Esophagus muscularis mucosa (tissue), 4 donors: ENCODE data around the gene CGB7. TPM values are rescaled to one million over a fixed set of nuclear protein-coding genes. Genes with fewer than 3 reads are reported as not detected.
A peak's percentile ranks its signal among the peaks of the same experiment; 100 is the strongest.

ENCODE experiments used
- DNase-seq: peaks from one replicate; pipeline ENCODE4 v3.0.0-alpha.2; 2017; ENCODE audit errors: extremely low spot score
- H3K27ac ChIP-seq, 4 donors: fragments of 200-600 bp; sonication (generic); replicated peaks in 1 of 4; 1 replicate in 3 of 4; 2 replicates in 1 of 4; pipeline ENCODE4 v1.5.1; 2016 to 2019; ENCODE audit warnings: mild to moderate bottlenecking in 1 of 4
- H3K27me3 ChIP-seq, 4 donors: fragments of 200-600 bp; sonication (generic); one replicate each; pipeline versions ENCODE4 v1.5.1 to v1.6.0; 2016 to 2019
- H3K36me3 ChIP-seq, 4 donors: fragments of 200-600 bp; sonication (generic); one replicate each; pipeline ENCODE4 v1.5.1; 2016 to 2019
- H3K4me1 ChIP-seq, 4 donors: fragments of 200-600 bp; sonication (generic); one replicate each; pipeline ENCODE4 v1.5.1; 2016 to 2019
- H3K4me3 ChIP-seq, 4 donors: fragments of 200-600 bp; sonication (generic); 1 replicate in 2 of 4; 2 replicates in 2 of 4; pipeline ENCODE4 v1.5.1; 2016 to 2019; ENCODE audit warnings: mild to moderate bottlenecking in 4 of 4, moderate library complexity in 1 of 4
- H3K9me3 ChIP-seq, 4 donors: fragments of 200-600 bp; sonication (generic); 1 replicate in 3 of 4; 2 replicates in 1 of 4; pipeline ENCODE4 v1.5.1; 2016 to 2019
- CTCF ChIP-seq, 3 experiments: fragments of 200-600 bp in 2 of 3; fragments of 450-650 bp in 1 of 3; sonication (generic) in 2 of 3; IDR thresholded peaks; one replicate each; pipeline ENCODE4 v1.5.1; 2017 to 2019; ENCODE audit warnings: antibody characterized with exemption in 3 of 3, mild to moderate bottlenecking in 2 of 3, moderate library complexity in 1 of 3
- EP300 ChIP-seq: sonication (generic); formaldehyde crosslinking; IDR thresholded peaks from one replicate; pipeline ENCODE4 v1.6.1; 2017; ENCODE audit warnings: antibody characterized with exemption
- POLR2A ChIP-seq: fragments of 450-650 bp; IDR thresholded peaks from one replicate; pipeline ENCODE4 v1.6.1; 2017; ENCODE audit warnings: antibody characterized with exemption, moderate library complexity, mild to moderate bottlenecking, low read depth
- POLR2AphosphoS5 ChIP-seq, 2 donors: sonication (generic); formaldehyde crosslinking; IDR thresholded peaks; one replicate each; pipeline ENCODE4 v1.6.1; 2017; ENCODE audit warnings: antibody characterized with exemption in 2 of 2
- WGBS: methylation state at CpG from one replicate; pipeline ENCODE4 v1.1.5; 2018; 5-methylcytosine and 5-hydroxymethylcytosine counted together
- intact Hi-C: fragments of 100-400 bp; cut with DNase I; formaldehyde crosslinking; loops from one replicate; pipeline ENCODE4 v1.15.1; 2023
- total RNA-seq, 4 donors: library from RNA; depleted of rRNA; stranded (reverse); fragments of >200 nt; gene quantifications; one replicate each; pipeline versions ENCODE4 v1.1.0 to v1.2.1, GENCODE V29; 2016

Gene CGB7
- total RNA-seq, 4 donors from 2014 or later, result not detected

GRCh38 chr19:49064768-49065611 lies 7.4 kb upstream of the CGB7 start, which contains the start of gene NTF4:
Gene NTF4, minus strand, starts transcription at chr19:49064818. Its CDS starts 2,821 bp downstream, at chr19:49061997.
- no peaks in the 10 kb centered on the region for H3K36me3 ChIP-seq
- no peak within 1 kb of the TSS for H3K27ac ChIP-seq
- peaks cover 8 to 14% (median 11%) of the 10 kb centered on the region in 4 donors for H3K4me1 ChIP-seq
- H3K4me3 ChIP-seq, result peak within 1 kb of the TSS; percentile 24 to 41 (median 28)
- peaks cover 0 to 99% (median 29%) of the 10 kb centered on the region in 4 donors for H3K27me3 ChIP-seq
- no peak for DNase-seq
- H3K9me3 ChIP-seq, result no peaks in the 10 kb centered on the region
- intact Hi-C loops, result no loop called here
- 16% methylated on average over 11 of the region's 53 CpGs for WGBS
- TF ChIP-seq POLR2AphosphoS5 (IDR thresholded peaks at IDR 0.05), result no peak

- TF ChIP-seq POLR2A (no peak), CTCF (IDR thresholded peaks at IDR 0.05) (no peak), EP300 (no peak)
- H3K36me3 ChIP-seq, result no peaks in the 10 kb centered on the region
- peaks cover 8 to 14% (median 11%) of the 10 kb centered on the region in 4 donors for H3K4me1 ChIP-seq
- H3K4me3 ChIP-seq, result no peak overlapping the region
- peaks cover 0 to 93% (median 27%) of the 10 kb centered on the region in 4 donors for H3K27me3 ChIP-seq
- no peak overlapping the region for H3K27ac ChIP-seq
- DNase-seq, result no peak
- intact Hi-C loops, result no loop called here
- H3K9me3 ChIP-seq, result no peaks in the 10 kb centered on the region
- WGBS, result 59% methylated on average over 9 of the region's 10 CpGs
Measured at GRCh38 chr19:49064029-49064629, 6.6 kb upstream of the CGB7 start.

DNA sequence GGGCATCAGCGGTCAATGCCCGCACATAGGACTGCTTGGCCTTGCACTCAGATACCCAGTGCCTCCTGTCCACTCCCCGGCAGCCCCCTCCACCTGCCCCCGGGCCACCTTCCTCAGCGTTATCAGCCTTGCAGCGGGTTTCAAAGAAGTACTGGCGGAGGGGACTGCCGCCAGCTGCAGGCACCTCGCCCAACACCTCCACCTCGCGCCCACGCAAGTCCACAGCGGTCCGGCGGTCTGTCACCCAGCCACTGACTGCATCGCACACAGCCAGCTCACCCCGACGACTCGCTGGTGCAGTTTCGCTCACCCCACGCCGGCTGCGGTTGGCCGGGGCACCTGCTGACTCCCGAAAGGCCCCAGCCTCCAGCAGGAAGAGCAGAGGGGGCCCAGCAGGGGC lies 3.9 kb upstream of the CGB7 start:
- intact Hi-C loops, result no loop called here
- no peak for DNase-seq
- H3K9me3 ChIP-seq, result no peaks in the 10 kb centered on the region
- H3K27ac ChIP-seq, result no peak overlapping the region
- TF ChIP-seq EP300, result no peak
- no peak for TF ChIP-seq POLR2A
- no peak for TF ChIP-seq POLR2AphosphoS5 (IDR thresholded peaks at IDR 0.05)
- no peak for TF ChIP-seq CTCF (IDR thresholded peaks at IDR 0.05)
- H3K4me1 ChIP-seq, result peaks cover 24 to 32% (median 29%) of the 10 kb centered on the region in 4 donors
- H3K27me3 ChIP-seq, result peaks cover 0 to 88% (median 27%) of the 10 kb centered on the region in 4 donors
- H3K36me3 ChIP-seq, result no peaks in the 10 kb centered on the region
- 66% methylated on average over 24 of the region's 25 CpGs for WGBS
- H3K4me3 ChIP-seq, result no peak overlapping the region

DNA sequence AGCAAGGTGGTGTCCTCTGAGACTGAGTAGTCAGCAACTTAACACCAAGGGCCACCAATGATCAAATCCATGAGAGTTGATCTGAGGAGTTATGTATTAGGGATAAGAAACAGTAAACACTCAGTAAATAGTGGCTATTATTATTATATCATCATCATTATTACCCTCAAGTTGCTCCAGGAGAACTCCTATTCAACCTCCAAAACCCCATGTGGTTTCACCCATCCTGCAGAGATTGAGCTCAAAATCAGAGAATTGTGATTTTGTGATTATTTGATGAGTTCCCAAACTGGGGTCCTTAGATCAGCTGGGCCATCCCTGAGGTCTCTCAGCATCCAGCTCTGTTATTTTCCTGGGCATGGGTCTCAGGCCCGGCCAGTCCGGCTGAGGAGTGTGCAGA lies 3.5 kb upstream of the CGB7 start:
- no peaks in the 10 kb centered on the region for H3K9me3 ChIP-seq
- H3K36me3 ChIP-seq, result no peaks in the 10 kb centered on the region
- no peak for TF ChIP-seq POLR2A
- no peak for TF ChIP-seq POLR2AphosphoS5 (IDR thresholded peaks at IDR 0.05)
- no peak for TF ChIP-seq EP300
- TF ChIP-seq CTCF (IDR thresholded peaks at IDR 0.05), result no peak
- H3K27me3 ChIP-seq, result peaks cover 0 to 83% (median 25%) of the 10 kb centered on the region in 4 donors
- H3K4me1 ChIP-seq, result peaks cover 24 to 37% (median 33%) of the 10 kb centered on the region in 4 donors
- H3K4me3 ChIP-seq, result no peak overlapping the region
- H3K27ac ChIP-seq, result no peak overlapping the region
- intact Hi-C loops, result no loop called here
- WGBS, result 90% methylated on average over 2 of the region's 2 CpGs
- no peak for DNase-seq

DNA sequence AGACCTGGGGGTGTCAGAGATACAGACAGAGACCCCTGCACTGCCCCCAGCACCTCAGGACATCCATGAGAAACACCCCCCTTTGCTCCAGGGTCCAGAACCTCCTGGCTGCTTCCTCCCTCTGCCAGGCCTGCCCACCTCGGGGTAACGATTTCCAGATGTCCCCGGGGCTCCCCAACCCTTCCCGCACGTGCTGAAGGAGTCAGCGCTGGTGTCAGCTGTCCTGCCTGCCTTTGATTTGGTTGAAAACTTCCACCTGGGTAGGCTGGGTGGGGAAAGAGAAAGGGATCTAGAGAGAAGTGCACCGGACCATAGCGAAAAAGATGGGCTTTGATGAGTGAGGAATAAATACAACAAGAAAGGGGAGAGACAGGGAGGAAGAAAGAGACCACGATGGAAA lies 1.5 kb upstream of the CGB7 start:
- no peak for TF ChIP-seq POLR2AphosphoS5 (IDR thresholded peaks at IDR 0.05)
- no peak for TF ChIP-seq EP300
- no peak for TF ChIP-seq POLR2A
- TF ChIP-seq CTCF (IDR thresholded peaks at IDR 0.05), result no peak
- intact Hi-C loops, result no loop called here
- Histone ChIP-seq H3K4me1 (peaks cover 16 to 27% (median 25%) of the 10 kb centered on the region in 4 donors), H3K9me3 (no peaks in the 10 kb centered on the region), H3K4me3 (no peak overlapping the region), H3K36me3 (no peaks in the 10 kb centered on the region), H3K27me3 (peaks cover 0 to 64% (median 9%) of the 10 kb centered on the region in 4 donors), H3K27ac (no peak overlapping the region)
- WGBS, result 50% methylated on average over 9 of the region's 9 CpGs
- no peak for DNase-seq
